Subcutaneous adipose tissue (tissue), 4 donors: ENCODE measurements around the gene CASD1. TPM values are rescaled to one million over a fixed set of nuclear protein-coding genes. Genes with fewer than 3 reads are reported as not detected.

Source experiments
- total RNA-seq, 4 donors: library from RNA; depleted of rRNA; stranded (reverse); fragments of >200 nt; gene quantifications; one replicate each; pipeline ENCODE4 v1.1.0, GENCODE V29; 2016
- TF ChIP-seq, protein P1 (sequence below): fragments of 450-650 bp; IDR thresholded peaks from one replicate; pipeline ENCODE4 v1.5.1; 2016; ENCODE audit warnings: low read depth, mild to moderate bottlenecking, control low read depth, antibody characterized with exemption, moderate library complexity

CASD1 gene
- total RNA-seq, 4 donors from 2014 or later, result 20.7 to 34.1 (median 23.2) TPM

DNA sequence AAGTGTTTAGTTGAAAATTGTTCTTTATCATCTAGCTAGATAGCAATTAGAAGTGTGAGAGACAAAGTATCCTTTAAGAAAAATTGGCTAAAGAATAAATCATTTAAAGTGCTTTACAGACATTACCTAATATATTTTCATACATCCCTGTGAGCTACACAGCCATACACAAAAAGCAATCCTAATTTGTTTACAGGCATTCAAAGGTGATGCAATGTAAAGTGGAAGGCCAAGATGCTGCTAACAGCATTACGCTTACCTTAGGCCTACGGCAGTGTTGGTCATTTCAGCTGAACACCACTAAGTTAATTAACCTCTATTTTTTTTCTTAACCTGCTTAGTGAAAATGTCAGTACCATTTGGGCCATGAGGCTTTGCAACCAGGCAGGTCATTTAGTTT is 10.7 kb upstream of the CASD1 start:
- TF ChIP-seq, protein P1, sequence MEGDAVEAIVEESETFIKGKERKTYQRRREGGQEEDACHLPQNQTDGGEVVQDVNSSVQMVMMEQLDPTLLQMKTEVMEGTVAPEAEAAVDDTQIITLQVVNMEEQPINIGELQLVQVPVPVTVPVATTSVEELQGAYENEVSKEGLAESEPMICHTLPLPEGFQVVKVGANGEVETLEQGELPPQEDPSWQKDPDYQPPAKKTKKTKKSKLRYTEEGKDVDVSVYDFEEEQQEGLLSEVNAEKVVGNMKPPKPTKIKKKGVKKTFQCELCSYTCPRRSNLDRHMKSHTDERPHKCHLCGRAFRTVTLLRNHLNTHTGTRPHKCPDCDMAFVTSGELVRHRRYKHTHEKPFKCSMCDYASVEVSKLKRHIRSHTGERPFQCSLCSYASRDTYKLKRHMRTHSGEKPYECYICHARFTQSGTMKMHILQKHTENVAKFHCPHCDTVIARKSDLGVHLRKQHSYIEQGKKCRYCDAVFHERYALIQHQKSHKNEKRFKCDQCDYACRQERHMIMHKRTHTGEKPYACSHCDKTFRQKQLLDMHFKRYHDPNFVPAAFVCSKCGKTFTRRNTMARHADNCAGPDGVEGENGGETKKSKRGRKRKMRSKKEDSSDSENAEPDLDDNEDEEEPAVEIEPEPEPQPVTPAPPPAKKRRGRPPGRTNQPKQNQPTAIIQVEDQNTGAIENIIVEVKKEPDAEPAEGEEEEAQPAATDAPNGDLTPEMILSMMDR, result no peak

DNA sequence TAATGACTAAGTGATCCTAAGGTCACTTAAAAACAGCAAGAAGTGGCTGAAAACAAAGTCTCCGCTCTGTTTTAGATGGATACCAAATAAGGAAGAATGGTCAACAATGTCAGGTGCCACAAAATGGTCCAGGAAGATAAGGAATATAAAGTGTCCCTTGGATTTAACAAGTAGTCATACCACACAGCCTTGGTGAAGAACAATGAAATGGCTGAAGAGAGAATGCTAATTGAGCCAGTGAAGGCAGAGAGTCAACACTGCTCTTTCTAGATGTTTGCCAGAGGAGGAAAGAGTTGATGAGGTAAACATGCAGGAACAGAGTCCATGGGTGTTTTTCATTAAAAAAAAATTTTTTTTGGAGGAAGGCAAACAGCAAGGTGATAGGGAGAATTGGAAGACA is 2.1 kb upstream of the CASD1 start:
- TF ChIP-seq, protein P1, result no peak

DNA sequence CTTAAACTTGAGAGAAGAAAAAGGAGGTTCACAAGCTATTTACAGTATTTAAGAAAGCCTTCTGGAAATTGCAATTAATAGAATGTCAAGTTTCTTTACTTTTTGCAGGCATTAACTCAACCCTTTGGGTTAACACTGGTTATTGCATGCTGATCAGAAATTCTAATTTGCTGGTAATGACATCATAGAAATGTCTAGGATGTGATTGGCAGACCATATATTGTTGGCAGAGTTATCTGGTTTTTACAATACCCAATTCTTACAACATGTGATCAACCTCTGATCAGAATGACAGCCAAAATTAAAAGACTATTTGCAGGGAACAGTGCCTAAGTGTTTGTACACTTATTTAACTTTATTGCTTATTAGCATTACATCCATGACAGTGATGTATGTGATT is 1.6 kb upstream of the CASD1 start:
- TF ChIP-seq, protein P1, result no peak

DNA sequence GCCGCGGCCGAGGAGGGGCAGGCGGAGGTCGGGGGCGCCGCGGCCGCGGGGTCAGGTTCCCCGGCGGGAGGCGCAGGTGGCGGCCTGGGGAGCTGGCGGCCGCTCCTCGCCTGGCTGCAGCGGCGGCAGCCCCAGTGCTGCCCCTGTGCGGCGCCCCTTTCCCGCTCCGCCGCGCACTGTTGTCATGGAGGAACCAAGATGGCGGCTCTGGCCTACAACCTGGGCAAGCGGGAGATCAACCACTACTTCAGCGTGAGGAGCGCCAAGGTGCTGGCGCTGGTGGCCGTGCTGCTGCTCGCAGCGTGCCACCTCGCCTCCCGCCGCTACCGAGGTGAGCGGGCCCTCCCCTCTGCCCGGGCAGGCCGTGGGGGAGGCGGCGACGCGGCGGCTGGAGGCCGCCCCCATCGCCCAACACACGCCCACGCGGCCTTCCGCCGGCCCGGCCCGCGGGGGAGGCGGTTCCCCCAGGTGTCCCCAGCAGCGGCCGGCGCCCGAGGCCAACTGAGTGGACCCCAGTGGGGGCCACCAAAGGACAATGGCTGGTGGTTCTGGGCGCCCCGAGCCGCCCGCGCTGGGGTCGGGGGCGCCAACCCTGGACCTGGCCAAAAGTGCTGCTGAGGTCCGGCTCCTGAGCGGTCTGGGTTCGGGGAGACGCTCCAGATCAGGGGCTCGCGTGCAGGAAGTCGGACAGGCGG is 425 bp downstream of the CASD1 start:
- TF ChIP-seq, protein P1, result no peak

DNA sequence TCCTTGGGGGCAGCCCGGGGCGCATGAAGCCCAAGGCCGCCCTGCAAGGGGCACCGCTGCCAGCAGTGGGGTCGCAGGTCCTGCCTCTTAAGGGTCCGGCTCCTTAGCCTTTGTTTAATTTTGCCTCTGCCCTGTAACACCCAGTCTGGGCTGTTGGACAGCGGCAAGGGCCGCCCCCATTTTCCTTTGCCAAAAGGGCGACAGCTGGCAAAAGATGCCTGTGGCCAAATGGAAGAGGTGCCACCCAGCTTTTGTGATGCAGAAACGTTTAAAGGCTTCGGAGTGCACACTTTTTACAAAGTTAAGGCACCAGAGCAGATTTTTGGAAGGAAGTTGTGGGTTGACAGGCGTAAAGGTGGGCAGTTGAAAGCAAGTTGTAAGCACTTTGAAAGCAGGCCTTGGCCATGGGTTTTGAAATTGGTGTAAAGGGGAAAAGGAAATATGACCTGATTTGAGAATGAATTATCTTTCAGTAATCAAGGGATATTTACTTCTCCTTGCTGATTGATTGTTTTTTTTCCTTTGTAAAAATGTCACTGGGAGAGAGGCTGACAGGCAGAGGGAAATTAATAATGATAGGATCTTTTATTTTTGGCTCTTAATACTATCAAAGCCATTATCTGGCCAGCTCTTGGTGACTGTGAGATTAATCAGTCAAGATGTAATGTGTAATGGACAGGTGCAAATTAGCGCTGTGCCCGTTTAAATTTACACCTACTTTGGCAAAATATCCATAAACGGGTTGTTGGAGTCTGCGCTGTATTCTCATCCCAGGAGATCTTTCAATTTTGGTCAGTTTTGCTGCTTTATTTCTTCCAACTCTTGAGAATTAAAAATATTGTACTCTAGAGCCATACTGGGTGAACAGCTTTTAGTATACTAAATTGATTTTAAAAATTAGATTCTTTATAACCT is 1.2 kb downstream of the CASD1 start:
- TF ChIP-seq, protein P1, result no peak

DNA sequence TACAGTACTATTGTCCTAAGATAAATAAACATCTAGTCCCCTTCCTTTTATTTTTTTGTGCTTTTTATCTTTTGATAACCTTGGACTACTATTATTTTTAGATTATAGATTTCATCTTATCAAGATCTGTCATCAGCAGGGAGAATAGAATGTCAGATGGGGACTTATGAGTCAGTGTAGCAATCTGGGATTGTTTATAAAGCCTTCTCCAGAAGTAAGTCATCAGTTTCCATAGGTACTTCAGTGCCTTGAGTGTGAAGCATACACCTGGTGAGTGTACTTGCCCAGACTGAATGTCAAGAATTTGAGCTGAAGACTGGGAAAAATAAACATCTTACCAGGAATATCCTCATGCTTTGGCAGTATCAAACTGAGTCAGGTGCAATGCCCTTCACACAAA is 2.1 kb downstream of the CASD1 start:
- TF ChIP-seq, protein P1, result no peak

DNA sequence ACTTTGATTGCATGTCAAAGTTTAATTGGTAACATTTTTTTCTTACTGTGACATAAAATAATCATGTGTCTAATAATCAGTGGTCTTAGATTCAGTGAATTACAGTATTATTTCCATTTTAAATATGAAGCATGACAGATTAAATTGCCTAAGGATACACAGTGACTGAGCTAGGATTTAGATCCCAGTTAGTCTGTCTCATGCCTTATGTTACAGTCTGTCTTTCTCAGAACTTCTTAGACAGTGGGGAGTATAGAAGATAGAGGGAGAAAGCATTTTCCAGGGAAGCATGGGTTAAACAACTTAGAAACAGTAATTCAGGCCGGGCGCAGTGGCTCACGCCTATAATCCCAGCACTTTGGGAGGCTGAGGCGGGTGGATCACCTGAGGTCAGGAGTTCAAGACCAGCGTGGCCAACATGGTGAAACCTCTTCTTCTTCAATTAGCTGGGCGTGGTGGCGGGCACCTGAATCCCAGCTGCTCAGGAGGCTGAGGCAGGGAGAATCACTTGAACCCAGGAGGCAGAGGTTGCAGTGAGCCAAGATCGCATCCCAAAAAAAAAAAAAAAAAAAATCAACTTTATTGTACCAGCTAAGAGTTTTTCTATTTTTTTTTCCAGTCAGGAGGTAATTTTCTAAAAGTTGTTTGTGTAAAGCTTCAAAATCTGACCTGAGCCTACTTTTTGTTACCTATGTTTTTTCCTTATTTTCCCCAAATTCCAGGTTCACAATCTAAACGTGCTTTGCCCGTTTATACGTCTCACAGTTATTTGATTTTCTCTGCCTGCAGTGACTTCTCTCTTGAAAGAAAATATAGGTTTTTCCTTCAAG is 3.3 kb downstream of the CASD1 start:
- TF ChIP-seq, protein P1, result no peak
